HG03066 (cell line): ENCODE data around the gene TMOD4.

Source experiments
- ATAC-seq: cut with Tn5 transposase; IDR thresholded peaks from one replicate; pipeline ENCODE4 v1.9.1; 2021; ENCODE audit warnings: low read depth; ENCODE audit not compliant: unreplicated experiment

The TMOD4 gene

DNA sequence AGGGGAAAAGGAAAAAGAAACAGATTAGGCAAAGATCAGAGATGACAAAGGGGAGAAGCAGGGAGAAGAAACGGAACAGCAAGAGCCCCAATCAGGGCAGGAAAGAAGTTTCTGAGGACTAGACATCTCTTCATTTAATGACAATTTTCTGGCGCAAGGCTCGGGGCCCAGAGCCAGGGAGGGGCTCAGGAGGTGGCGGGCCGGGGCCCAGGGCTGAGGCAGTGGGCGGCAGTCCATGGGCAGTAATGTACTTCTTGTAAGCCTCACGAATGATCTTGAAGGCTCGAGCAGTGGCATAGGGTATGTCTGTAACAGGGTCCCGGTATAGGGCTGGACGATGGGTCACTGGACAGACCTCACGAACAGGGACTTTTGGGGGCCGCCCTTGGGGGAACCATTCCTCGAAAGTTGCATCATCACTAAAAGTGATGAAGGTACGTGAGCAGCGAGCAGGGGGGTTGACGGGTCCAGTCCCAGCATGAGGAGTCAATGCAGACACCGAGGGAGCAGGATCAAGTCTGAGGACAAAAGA is 799 bp upstream of the TMOD4 start:
- ATAC-seq, result no peak

DNA sequence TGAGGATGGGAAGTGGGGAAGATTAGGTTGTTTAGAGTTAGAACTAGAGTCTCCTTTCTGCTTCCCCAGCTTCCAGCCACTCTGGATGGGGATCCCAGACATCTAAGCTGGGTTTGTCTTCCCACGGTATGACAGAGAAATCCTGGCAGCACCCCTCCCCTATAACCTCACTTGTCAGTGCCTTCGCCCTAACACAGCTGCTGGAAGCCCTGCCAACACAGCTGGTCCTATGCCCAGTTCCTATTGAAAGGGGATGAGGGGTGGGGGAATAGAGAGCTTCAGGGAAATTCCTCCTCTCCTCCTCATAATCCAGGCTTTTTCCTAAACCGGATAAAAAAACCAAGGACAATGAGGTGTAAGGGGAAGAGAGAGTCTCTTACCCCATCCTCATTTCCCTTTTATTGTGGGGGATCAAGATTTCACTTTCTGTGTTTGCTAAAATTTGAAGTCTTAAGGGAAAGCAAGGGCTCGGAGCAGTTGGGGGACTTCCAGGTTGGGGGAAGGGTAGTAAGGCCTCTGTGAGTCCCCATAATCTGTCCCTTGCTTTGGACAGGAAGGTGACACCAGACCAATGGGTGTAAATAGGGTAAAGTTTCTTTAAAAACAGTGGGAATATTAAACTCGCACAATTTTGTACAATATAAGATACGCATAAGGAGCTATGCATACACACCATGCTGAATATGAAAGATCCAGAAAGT is 590 bp downstream of the TMOD4 start:
- ATAC-seq, result no peak

DNA sequence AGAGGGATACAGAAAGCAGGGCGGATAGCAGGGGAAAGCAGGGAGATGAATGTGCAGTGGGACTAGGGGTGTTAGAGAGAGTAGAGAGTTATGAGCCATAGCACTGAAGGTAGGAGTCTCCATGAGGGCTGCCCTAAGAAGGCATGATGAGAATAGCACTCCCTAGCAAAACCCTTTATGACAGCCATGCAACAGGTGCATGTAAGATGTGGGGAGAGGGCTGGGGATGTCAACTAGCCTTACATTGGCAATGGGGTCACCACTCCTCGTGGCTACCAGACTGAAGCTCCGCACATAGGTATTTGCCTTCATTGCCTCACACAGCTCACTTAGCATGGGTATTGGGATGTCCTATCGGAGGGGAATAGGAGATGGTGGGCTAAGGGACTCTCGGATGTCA is 4.6 kb downstream of the TMOD4 start:
- ATAC-seq, result no peak

DNA sequence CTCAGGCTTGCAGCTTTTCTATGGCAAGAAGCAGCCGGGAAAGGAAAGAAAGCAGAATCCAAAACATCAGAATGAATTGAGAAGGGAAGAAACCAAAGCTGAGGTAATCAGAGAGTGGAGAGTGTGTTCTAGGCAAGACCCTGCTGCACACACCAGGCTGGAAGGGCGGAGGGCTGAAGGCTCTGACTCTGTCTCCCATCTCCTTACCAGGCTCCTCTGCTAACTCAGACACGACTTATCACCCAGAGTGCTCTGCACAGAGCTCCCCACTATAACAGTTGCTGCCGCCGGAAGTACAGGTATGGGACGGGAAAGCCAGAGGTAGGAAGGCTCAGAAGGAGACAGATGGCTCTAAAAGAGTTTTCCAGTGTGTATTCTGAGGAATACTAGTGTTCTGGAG is 8.7 kb downstream of the TMOD4 start:
- no peak for ATAC-seq

DNA sequence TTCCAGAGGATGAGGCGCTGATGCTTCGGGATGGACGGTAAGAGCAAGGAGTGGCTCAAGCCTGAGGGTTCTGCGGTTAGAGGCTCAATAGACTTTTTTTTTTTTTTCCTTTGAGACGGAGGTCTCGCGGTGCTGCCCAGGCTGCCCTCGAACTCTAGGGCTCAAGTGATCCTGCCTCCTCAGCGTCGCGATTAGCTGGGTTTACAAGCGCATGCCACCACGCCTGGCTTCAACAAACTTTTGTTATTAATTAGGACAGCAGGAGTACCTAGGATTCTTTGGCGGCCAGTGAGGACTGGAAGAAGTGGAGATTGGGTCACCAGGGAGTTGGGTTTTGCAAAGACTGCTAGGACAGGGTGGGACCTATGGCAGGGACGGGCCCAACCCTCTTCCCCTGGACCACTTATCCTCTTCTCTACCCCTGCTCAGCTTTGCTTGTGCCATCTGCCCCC is 9.2 kb downstream of the TMOD4 start:
- no peak for ATAC-seq

DNA sequence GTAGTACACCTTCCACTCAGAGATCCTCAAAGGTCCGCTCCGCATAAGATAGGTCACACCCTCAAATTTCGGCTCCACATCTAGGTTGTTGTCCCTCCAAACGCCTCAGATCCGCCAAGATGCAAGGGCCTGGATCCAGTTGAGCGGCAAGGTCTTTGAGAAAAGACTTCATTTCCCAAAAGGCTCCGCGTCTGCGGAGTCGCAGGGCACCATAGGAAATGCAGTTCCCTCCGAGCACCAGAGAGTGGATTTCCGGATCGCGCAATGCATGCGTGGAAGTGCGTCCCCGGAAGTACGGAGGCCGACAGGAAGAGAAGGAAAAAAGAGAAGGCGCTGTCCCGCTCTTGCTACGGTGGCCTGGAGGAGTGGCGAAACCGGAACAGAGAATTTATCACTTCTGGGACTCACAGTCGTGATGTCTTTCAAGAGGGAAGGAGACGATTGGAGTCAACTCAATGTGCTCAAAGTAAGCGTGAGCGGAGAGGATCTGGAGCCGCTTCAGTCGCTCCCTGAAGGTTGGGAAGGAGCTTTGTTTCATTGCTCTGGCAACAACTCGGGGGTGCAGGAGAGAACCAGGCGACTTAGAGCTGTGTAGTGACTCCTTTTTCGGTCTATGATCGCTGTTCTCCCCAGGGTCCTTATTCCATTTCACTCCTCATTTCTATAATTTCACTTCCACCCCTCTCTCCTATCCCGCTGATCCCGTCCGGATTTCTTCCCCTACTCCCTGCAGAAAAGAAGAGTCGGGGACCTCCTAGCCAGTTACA is 9.9 kb downstream of the TMOD4 start, which contains the start of the genes LYSMD1 and SCNM1:
TSS of gene LYSMD1 (minus strand) at position 165 of the 767 bp plus-strand sequence. CDS start 644 bp downstream, outside the sequence.
TSS of gene SCNM1 (plus strand) at position 407 of the 767 bp plus-strand sequence. CDS start at position 416, 9 bp downstream.
- ATAC-seq, result peak; percentile 89

DNA sequence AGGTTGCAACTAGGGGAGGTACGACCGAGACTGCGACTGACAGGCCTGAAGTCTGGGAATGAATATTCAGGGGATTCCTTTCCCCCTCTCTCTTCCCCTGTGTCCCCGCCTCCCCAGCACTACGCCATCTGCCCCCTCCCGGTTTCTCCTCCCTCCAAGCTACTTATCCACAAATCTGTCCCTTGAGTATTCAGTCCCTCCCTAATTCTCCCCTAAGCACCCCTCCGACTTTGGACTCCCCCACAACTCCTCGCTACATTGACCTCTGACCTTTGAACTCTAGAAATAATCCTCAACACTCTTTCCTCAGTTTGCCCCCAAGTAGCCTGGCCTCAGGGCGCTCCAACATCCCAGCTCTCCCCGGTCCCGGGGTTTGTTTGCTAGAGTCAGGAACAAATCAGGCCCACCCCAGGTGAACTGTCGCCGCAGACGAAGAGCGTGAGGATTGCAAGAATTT is 10.5 kb downstream of the TMOD4 start:
- ATAC-seq, result peak; percentile 11

DNA sequence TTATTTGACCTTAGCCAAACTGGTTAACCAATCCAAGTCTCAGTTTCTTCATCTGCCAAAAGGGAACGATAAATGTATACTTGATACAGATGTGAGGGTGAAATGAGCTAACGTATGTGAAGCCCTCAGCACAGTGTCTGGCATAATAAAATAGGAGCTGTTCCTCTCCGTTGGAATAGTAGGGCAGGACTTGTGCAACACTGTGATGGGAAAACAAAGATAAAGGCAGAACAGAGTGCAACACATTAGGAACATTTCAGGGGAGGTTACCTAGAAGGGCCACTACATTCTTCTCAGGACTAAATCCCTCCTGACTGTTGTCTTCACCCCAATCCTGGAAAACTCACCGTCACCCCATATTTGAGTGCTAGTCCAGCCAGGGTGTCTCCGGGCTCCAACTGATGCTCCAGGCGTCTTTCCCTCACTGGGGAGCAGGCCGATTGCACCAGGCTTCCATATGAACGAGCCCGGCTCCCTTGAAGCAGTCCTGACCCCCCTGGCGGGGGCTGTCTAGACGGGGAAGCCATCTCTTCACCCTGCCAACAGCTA is 11.0 kb downstream of the TMOD4 start:
- no peak for ATAC-seq

DNA sequence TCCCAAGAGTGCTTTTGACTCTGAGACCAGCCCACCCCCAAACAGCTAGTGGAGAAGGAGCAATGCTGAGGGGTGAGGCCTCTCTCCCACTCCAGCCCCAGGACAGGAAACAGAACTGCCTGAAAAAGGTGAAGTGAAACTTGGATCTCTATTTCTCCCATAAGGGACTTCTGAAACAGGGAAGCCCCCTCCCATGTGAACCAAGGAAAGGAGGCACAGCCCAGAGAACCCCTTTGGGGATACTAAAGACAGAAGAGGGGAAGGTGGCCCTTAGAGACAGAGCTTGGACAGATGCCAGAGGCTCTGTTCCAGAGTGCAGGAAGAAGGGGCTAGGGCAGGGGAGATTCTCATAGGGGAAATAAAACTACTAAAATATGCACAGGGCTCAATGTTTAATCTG is 16.4 kb downstream of the TMOD4 start:
- ATAC-seq, result no peak

DNA sequence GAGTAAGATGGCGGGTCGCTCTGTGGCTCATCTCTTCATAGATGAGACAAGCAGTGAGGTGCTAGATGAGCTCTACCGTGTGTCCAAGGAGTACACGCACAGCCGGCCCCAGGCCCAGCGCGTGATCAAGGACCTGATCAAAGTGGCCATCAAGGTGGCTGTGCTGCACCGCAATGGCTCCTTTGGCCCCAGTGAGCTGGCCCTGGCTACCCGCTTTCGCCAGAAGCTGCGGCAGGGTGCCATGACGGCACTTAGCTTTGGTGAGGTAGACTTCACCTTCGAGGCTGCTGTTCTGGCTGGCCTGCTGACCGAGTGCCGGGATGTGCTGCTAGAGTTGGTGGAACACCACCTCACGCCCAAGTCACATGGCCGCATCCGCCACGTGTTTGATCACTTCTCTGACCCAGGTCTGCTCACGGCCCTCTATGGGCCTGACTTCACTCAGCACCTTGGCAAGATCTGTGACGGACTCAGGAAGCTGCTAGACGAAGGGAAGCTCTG is 17.0 kb downstream of the TMOD4 start:
- ATAC-seq, result no peak

DNA sequence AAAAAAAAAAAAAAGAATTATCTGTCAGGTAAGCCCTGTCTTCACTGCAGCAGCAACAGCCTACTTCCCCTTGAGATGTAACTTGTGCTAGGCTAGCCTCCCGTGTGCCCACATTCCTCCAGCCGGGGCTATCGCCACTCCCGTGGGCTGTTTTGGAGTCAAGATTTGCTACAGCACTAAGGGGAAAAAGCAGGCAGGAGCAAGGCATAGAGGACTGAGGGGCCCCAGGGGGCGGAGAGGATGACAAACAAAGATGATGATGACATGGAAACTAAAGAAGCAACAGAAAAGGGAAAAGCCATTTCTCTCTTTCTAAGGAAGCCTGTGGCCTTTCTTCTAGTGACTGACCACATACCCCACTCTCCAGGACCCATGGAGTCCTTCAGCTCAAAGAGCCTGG is 17.5 kb downstream of the TMOD4 start:
- no peak for ATAC-seq

DNA sequence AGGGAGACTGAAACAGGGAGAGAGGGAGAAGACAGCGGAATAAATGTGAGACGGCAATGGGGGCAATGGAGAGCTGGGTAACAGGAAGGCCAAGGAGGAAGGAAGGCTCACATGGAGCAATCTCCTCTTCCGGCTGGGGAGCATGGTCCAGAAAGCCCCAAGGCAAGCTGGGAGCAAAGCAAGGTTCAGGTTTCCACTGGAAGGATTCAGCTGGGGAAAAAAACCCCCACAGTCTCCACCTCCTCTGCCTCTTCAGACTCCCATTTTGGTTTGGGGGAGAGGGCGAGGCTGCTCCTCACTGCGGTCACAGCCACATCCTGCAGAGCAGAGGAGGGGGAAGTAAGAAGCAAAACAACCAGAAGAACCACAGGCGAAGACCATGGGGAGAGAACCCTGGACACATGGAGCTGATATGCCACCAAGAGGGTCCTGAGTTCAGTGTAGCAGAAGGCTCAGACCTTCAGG is 18.7 kb downstream of the TMOD4 start:
- ATAC-seq, result no peak

DNA sequence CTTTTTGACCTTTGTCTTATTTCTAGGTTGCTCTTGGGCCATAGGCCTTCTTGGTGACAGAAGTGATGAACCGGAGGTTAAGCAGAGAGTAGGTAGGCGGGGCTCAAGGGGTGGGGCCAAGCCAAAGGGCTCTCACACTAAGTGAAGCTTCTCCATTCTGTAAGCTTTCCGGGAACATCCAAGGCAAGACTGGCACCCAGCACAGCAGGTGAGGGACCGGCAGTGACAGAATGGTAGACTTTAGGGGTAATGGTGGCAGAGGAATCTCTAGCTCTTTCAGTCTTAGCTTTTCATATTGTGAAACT is 19.3 kb downstream of the TMOD4 start, which contains the start of gene TNFAIP8L2:
TSS of gene TNFAIP8L2 (plus strand) at position 135 of the 305 bp plus-strand sequence. CDS start 2,049 bp downstream, outside the sequence.
- peak; percentile 84 for ATAC-seq

DNA sequence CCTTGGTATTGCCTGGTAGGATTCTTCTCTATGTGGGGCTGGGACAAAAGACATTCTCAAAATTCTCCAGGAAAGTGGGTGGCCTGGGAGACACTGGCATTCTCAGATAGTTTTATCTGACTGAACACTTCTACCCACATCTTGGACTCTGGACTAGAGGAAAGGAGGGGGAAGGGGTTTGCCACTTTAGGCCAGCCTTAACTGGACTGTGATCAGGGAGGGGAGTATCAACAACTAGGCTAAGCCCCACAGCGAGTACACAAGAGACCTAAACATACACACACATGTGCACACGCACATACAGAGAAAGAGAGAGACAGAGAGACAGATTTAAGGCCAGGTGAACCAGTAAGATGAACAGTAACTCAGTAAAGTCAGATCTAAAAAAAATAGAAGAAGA is 28.1 kb downstream of the TMOD4 start:
- no peak for ATAC-seq

DNA sequence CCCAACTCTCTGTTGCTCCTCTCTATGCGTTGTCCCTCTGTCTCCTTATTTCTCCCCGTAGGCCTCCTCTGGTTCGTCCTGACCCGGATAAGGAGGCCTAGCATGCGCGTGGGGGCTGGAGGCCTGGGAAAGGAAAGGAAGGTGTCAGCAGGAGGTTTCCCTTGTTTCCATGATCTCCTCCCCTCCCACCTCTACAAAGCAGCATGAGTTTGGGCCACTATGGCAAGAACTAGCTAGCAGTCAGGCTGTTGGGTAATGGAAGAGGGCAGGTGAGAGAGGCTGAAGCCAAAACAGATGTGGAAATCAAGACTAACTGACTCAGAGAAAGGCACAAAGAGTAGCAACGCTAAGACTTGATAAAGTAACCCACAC is 28.7 kb downstream of the TMOD4 start:
- ATAC-seq, result no peak

DNA sequence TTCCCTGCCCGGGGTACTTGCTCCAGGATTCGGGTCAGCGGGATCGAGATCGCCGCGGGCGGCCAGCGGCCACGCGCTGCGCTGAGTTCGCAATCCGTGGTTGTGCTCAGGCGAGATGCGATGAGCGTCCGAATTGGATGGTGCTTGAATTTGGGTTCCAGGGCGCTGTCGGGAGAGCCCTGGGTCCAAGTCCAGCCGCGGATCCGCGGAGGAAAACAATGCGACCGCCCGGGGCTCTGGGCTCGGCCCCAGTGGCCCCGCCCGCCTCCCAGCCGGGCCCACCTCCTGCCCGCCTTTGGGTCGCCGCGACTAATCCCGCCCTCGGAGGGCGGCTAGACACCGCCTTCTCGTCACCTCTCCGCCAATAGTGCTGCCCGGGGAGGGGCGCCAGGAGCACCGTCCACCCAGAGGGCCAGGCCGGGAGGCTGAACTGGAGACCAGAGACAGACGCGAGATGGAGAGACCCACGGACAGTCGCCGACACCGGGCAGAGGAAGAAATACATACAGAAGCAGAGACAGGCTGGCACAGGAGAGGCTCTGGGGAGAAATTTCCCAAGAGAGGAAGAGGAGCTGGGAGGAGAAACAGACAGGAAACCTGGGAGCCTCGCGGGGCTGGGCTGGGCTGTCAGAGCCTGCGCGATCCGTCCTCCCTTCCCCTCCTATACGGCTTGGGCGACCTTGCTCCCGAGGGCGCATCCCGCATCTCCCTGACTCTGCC is 29.2 kb downstream of the TMOD4 start, which contains the start of gene SEMA6C:
TSS of gene SEMA6C (minus strand) at position 220 of the 720 bp plus-strand sequence. CDS start 4,010 bp downstream, outside the sequence.
- ATAC-seq, result peak; percentile 95

DNA sequence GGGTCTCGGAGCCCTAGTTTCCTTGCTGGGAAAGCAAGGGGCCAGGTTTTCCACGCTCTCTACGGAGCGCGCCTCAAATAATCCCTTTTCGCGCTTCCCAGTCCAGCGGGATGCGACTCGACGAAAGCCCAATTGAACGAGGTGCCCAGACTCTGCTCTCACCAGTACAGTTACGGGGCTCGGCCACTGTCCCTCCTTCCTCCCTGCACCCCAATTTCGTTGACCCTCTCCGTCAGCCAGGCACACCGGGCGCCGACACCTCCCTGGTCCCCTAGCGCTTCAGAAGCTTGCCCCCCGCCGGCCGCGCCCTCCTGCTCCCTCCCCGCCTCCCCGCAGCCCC is 29.7 kb downstream of the TMOD4 start:
- peak; percentile 8 for ATAC-seq

DNA sequence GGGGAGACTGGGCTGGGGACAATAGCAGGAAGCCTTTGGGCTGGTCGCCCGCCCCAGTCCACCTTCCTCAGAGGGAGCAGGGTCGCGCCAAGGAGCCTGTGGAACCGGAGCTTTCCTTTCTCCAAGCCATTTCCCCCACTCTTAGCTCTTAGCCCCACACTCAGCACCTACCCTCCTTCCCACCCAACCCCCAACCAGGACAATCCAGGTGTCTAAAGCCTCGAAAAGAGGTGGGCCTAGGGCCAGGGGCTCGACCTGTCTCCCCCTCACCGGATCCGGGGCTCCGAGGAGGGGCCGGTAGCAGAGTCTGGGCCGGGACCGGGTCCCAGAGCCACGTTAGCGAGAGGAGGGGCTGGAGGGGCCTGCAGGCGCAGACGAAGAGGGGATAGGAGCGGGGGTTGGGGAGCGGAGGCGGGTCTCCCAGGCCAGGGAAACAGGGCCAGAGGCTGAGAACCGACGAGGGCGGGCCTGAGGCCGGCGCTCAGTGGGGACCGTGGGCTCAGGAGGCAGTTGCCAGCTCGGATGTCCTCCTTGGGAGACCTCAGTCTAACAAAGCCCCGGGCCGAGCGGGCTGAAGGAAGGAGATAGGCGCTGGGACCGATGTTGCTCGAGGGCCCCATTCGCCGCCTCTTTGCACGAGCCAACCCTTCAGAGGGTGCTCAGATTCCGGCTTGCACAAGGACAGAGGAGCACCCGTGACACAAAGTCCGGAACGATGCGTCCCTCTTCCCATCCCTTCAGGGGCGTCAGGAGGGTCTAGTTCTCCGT is 30.3 kb downstream of the TMOD4 start:
- ATAC-seq, result no peak

DNA sequence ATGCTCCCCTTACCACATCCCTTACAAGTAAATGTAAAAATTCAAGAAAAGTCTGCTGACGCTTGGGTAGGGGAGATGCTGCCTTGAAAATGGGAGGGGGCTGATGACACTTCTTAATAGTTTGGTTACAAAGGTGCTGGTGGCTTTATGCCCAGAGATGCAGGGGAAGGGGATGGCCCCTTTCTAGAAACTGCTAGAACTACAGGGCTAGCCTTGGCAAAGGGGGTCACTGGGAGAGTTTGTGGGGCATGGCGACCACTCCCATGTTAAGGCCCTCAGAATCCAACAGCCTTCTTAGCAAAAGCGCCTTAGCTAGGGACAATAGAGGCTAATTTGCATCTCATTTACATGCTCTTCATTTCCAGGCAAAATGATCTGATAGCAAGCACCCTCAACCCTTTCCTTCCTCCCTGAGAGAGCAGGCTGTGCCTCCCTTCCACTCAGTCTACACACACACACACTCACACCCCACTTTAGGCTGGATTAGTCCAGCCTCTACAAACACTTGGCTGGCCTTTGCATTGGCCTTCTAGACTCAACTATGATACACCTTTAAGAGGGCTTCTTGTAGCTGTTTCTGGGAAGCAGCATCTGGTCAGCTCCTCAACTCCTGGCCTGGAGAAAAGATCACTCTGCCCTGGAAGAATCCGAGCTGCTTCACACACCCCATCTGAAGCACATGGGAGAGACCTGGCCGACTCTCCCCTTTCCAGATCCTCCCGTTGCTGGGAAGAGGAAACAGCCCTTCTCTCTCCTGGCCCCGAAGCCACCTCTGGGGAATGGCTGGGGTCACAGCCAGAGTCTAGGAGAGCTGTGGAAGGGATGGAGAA is 31.1 kb downstream of the TMOD4 start:
- ATAC-seq, result no peak
